Neutrophil (primary cell): ENCODE data around the gene ATP8A1.

Experiments used
- H3K27ac ChIP-seq: fragments of 200-600 bp; sonication (generic); 2 replicates; pipeline ENCODE4 v1.5.1; 2016; ENCODE audit warnings: mild to moderate bottlenecking, moderate library complexity
- H3K27me3 ChIP-seq: fragments of 200-600 bp; sonication (generic); 2 replicates; pipeline ENCODE4 v1.6.0; 2016; ENCODE audit warnings: mild to moderate bottlenecking
- H3K36me3 ChIP-seq: fragments of 200-600 bp; sonication (generic); 2 replicates; pipeline ENCODE4 v1.5.1; 2017
- H3K4me1 ChIP-seq, 2 experiments: fragments of 200-600 bp in 1 of 2; sonication (generic) in 1 of 2; 1 replicate in 1 of 2; 2 replicates in 1 of 2; pipeline versions ENCODE4 v1.5.1 to v1.6.1; 2013 to 2016; ENCODE audit warnings: low read depth in 1 of 2, low read length in 1 of 2, mild to moderate bottlenecking in 1 of 2, moderate library complexity in 1 of 2; ENCODE audit not compliant: control insufficient read depth in 1 of 2, insufficient read depth in 1 of 2
- H3K4me3 ChIP-seq, 2 experiments: fragments of 200-600 bp in 1 of 2; sonication (generic) in 1 of 2; 1 replicate in 1 of 2; 2 replicates in 1 of 2; pipeline ENCODE4 v1.5.1; 2013 to 2016; ENCODE audit warnings: low read depth in 1 of 2, low read length in 1 of 2, mild to moderate bottlenecking in 1 of 2, moderate library complexity in 1 of 2
- H3K9me3 ChIP-seq: fragments of 200-600 bp; sonication (generic); 2 replicates; pipeline ENCODE4 v1.5.1; 2016
- CTCF ChIP-seq: fragments of 200-600 bp; sonication (generic); IDR thresholded peaks from 2 replicates; pipeline ENCODE4 v1.5.1; 2016; ENCODE audit warnings: antibody characterized with exemption

The ATP8A1 gene

GRCh38 chr4:42362591-42362990 is 294.3 kb downstream of the ATP8A1 start:
- no peak overlapping the region for H3K27ac ChIP-seq
- H3K9me3 ChIP-seq: no peaks in the 10 kb centered on the region
- H3K4me1 ChIP-seq: no peaks in the 10 kb centered on the region
- TF ChIP-seq CTCF: no peak
- H3K4me3 ChIP-seq: no peak overlapping the region
- no peaks in the 10 kb centered on the region for H3K36me3 ChIP-seq
- peaks cover 15% of the 10 kb centered on the region for H3K27me3 ChIP-seq

GRCh38 chr4:42361456-42361855 is 295.4 kb downstream of the ATP8A1 start:
- Histone ChIP-seq H3K27ac (no peak overlapping the region), H3K27me3 (peaks cover 23% of the 10 kb centered on the region), H3K4me1 (no peaks in the 10 kb centered on the region), H3K36me3 (no peaks in the 10 kb centered on the region), H3K4me3 (no peak overlapping the region), H3K9me3 (no peaks in the 10 kb centered on the region)
- TF ChIP-seq CTCF: no peak

- Histone ChIP-seq H3K27me3 (peaks cover 30% of the 10 kb centered on the region), H3K4me1 (no peaks in the 10 kb centered on the region), H3K9me3 (no peaks in the 10 kb centered on the region), H3K36me3 (no peaks in the 10 kb centered on the region), H3K27ac (no peak overlapping the region), H3K4me3 (no peak overlapping the region)
- TF ChIP-seq CTCF: no peak
Observed at GRCh38 chr4:42360256-42360669, 296.6 kb downstream of the ATP8A1 start.

GRCh38 chr4:42359711-42360110 is 297.2 kb downstream of the ATP8A1 start:
- Histone ChIP-seq H3K4me3 (no peak overlapping the region), H3K9me3 (no peaks in the 10 kb centered on the region), H3K4me1 (no peaks in the 10 kb centered on the region), H3K36me3 (no peaks in the 10 kb centered on the region), H3K27ac (no peak overlapping the region), H3K27me3 (peaks cover 31% of the 10 kb centered on the region)
- no peak for TF ChIP-seq CTCF
